Inferior parietal cortex (tissue), 1 donor: ENCODE results near the gene LCE1B.

Experiments
- DNase-seq: peaks from one replicate; pipeline ENCODE4 v3.0.0-alpha.2; 2016; ENCODE audit errors: extremely low spot score

LCE1B gene

GRCh38 chr1:152811671-152812070, at the start of gene LCE1B:
Gene LCE1B (plus strand): TSS chr1:152811971. CDS start chr1:152812447, 476 bp downstream.
- DNase-seq: peak; percentile 0

GRCh38 chr1:152768847-152769533, 42.8 kb upstream of the LCE1B start:
- DNase-seq: no peak

GRCh38 chr1:152770411-152770810, 41.4 kb upstream of the LCE1B start:
- no peak for DNase-seq

- DNase-seq: no peak
These were observed 36.9 kb upstream of the LCE1B start, which contains the start of gene LCE1F for GRCh38 chr1:152774875-152775274. Gene LCE1F (plus strand): TSS chr1:152775140. CDS start chr1:152776372, 1,232 bp downstream.

GRCh38 chr1:152776361-152776760, 35.4 kb upstream of the LCE1B start:
- no peak for DNase-seq

GRCh38 chr1:152777510-152778137, 34.1 kb upstream of the LCE1B start:
- no peak for DNase-seq

GRCh38 chr1:152783095-152783494, 28.7 kb upstream of the LCE1B start:
- no peak for DNase-seq

GRCh38 chr1:152786077-152786476, 25.7 kb upstream of the LCE1B start, which contains the start of gene LCE1E:
Gene LCE1E (plus strand): TSS chr1:152786257. CDS start chr1:152787300, 1,043 bp downstream.
- no peak for DNase-seq

GRCh38 chr1:152795686-152796085, 16.1 kb upstream of the LCE1B start:
- DNase-seq: no peak

- DNase-seq: no peak
These were observed 15.3 kb upstream of the LCE1B start, which contains the start of gene LCE1D for GRCh38 chr1:152796421-152796820. Gene LCE1D (plus strand): TSS chr1:152796721. CDS start chr1:152797795, 1,074 bp downstream.

GRCh38 chr1:152801333-152801732, 10.4 kb upstream of the LCE1B start:
- DNase-seq: no peak

GRCh38 chr1:152806576-152806975, 5.2 kb upstream of the LCE1B start, which contains the start of gene LCE1C:
Gene LCE1C (minus strand): TSS chr1:152806651. CDS start chr1:152805478, 1,173 bp downstream.
- no peak for DNase-seq

- DNase-seq: no peak
These were observed 721 bp upstream of the LCE1B start for GRCh38 chr1:152811050-152811449.

- no peak for DNase-seq
These were observed 5.5 kb downstream of the LCE1B start for GRCh38 chr1:152817309-152817708.

- DNase-seq: no peak
These were observed 11.5 kb downstream of the LCE1B start for GRCh38 chr1:152823294-152823693.

GRCh38 chr1:152824964-152825363, 13.2 kb downstream of the LCE1B start:
- no peak for DNase-seq

- no peak for DNase-seq
These were observed 15.4 kb downstream of the LCE1B start, which contains the start of gene LCE1A for GRCh38 chr1:152827173-152827572. Gene LCE1A (plus strand): TSS chr1:152827473. CDS start chr1:152827473, 0 bp downstream.

GRCh38 chr1:152836870-152837269, 25.1 kb downstream of the LCE1B start:
- no peak for DNase-seq

GRCh38 chr1:152842556-152842955, 30.8 kb downstream of the LCE1B start, which contains the start of gene LCE6A:
Gene LCE6A (plus strand): TSS chr1:152842856. CDS start chr1:152843521, 665 bp downstream.
- no peak for DNase-seq

GRCh38 chr1:152855661-152856060, 43.9 kb downstream of the LCE1B start:
- no peak for DNase-seq

GRCh38 chr1:152858062-152858461, 46.3 kb downstream of the LCE1B start:
- no peak for DNase-seq

GRCh38 chr1:152859696-152860095, 47.9 kb downstream of the LCE1B start, which contains the start of gene LCE7A:
Gene LCE7A (plus strand): TSS chr1:152859996. CDS start chr1:152860698, 702 bp downstream.
- no peak for DNase-seq

GRCh38 chr1:152860129-152860528, 48.4 kb downstream of the LCE1B start:
- DNase-seq: no peak
